CD4-positive, alpha-beta memory T cell (primary cell): ENCODE measurements around the gene ATXN2. TPM values are rescaled to one million over a fixed set of nuclear protein-coding genes. Genes with fewer than 3 reads are reported as not detected.

ENCODE experiments used
- CTCF ChIA-PET: fragments of 350-600 bp; sonication (Branson Sonifier 250); formaldehyde crosslinking; loops from one replicate; lab custom pipeline; 2021; ENCODE audit warnings: inconsistent platforms; ENCODE audit not compliant: partially characterized antibody; lab: Charles Lee
- POLR2A ChIA-PET: fragments of 350-600 bp; sonication (Branson Sonifier 250); formaldehyde crosslinking; loops from one replicate; lab custom pipeline; 2021; ENCODE audit not compliant: partially characterized antibody; lab: Charles Lee
- DNase-seq, 5 donors: peaks; one replicate each; pipeline versions ENCODE4 v3.0.0 to v3.0.0-alpha.2; 2020 to 2022; ENCODE audit warnings: mixed read lengths in 1 of 5
- H3K27ac ChIP-seq: one replicate; pipeline ENCODE4 v1.7.0; 2013; ENCODE audit warnings: low read depth, low read length
- H3K27me3 ChIP-seq: 2 replicates; pipeline ENCODE4 v1.7.0; 2013; ENCODE audit warnings: mild to moderate bottlenecking, low read length, moderate library complexity; ENCODE audit not compliant: insufficient read depth
- H3K36me3 ChIP-seq: 2 replicates; pipeline ENCODE4 v1.7.0; 2013; ENCODE audit warnings: mild to moderate bottlenecking, low read length, moderate library complexity; ENCODE audit not compliant: insufficient read depth
- H3K4me1 ChIP-seq: 2 replicates; pipeline ENCODE4 v1.7.0; 2013; ENCODE audit warnings: mild to moderate bottlenecking, low read length, moderate library complexity; ENCODE audit not compliant: insufficient read depth
- H3K4me3 ChIP-seq, 2 donors: one replicate each; pipeline ENCODE4 v1.7.0; 2013; ENCODE audit warnings: low read length in 2 of 2, mild to moderate bottlenecking in 1 of 2
- H3K9me3 ChIP-seq, 2 donors: one replicate each; pipeline ENCODE4 v1.7.0; 2013; ENCODE audit warnings: low read length in 2 of 2, control low read depth in 1 of 2; ENCODE audit not compliant: control insufficient read depth in 1 of 2
- H3K27ac Mint-ChIP-seq, 7 donors: one replicate each; pipeline ENCODE4 v1.8.0; 2020 to 2021; ENCODE audit warnings: mixed read lengths in 7 of 7, mild to moderate bottlenecking in 6 of 7, inconsistent platforms in 3 of 7, moderate library complexity in 3 of 7
- H3K27me3 Mint-ChIP-seq, 2 donors: one replicate each; pipeline ENCODE4 v1.8.0; 2020 to 2021; ENCODE audit warnings: mixed read lengths in 2 of 2
- H3K36me3 Mint-ChIP-seq, 2 donors: one replicate each; pipeline ENCODE4 v1.8.0; 2020 to 2021; ENCODE audit warnings: mixed read lengths in 2 of 2, inconsistent platforms in 1 of 2, mild to moderate bottlenecking in 1 of 2
- H3K4me1 Mint-ChIP-seq, 4 donors: one replicate each; pipeline ENCODE4 v1.8.0; 2020 to 2021; ENCODE audit warnings: mixed read lengths in 4 of 4, mild to moderate bottlenecking in 1 of 4
- H3K4me3 Mint-ChIP-seq, 8 donors: one replicate each; pipeline ENCODE4 v1.8.0; 2020 to 2021; ENCODE audit warnings: mixed read lengths in 8 of 8, mild to moderate bottlenecking in 7 of 8, moderate library complexity in 6 of 8, inconsistent platforms in 3 of 8
- H3K9me3 Mint-ChIP-seq, 8 donors: one replicate each; pipeline ENCODE4 v1.8.0; 2020 to 2021; ENCODE audit warnings: mixed read lengths in 8 of 8, mild to moderate bottlenecking in 5 of 8, inconsistent platforms in 3 of 8, moderate library complexity in 1 of 8
- intact Hi-C: fragments of 100-400 bp; cut with micrococcal nuclease; formaldehyde crosslinking; loops from one replicate; pipeline ENCODE4 v1.15.1; 2023
- polyA plus RNA-seq, 2 donors: library from polyadenylated mRNA; unstranded; fragments of 300-500 nt; fragmentation: Illumina TruSeq; gene quantifications; one replicate each; pipeline ENCODE4 v1.2.3, GENCODE V29; 2021
- total RNA-seq, 2 experiments: library from RNA; stranded (reverse); gene quantifications; one replicate each; pipeline ENCODE4 v1.2.3, GENCODE V29; 2021

The ATXN2 gene
- total and polyA plus RNA-seq, 4 experiments from 2014 or later: 11.0 to 74.8 (median 53.0) TPM

- Mint-ChIP-seq H3K4me3 (no peak overlapping the region), H3K9me3 (peaks cover 0 to 2% (median 0%) of the 10 kb centered on the region in 8 donors), H3K36me3 (peaks cover 28 to 60% of the 10 kb centered on the region in 2 donors), H3K27me3 (no peaks in the 10 kb centered on the region), H3K27ac (peak overlapping the region in 6 of 7 donors; percentile 4 to 90 (median 66)), H3K4me1 (peaks cover 39 to 77% (median 64%) of the 10 kb centered on the region in 4 donors)
- Histone ChIP-seq H3K36me3 (peaks cover 56% of the 10 kb centered on the region), H3K9me3 (no peaks in the 10 kb centered on the region), H3K27ac (peak overlapping the region; percentile 19), H3K27me3 (no peaks in the 10 kb centered on the region), H3K4me1 (peaks cover 65% of the 10 kb centered on the region), H3K4me3 (no peak overlapping the region)
- ChIA-PET POLR2A (interaction anchor here (10.5 to 27.1 kb wide), 2 partner anchors 14 to 42 kb away, joined by 192 to 683 read pairs; partner anchors contain the start of gene SH2B3), CTCF (interaction anchor here (4.6 to 22.4 kb wide), 4 partner anchors 13 to 45 kb away, joined by 36 to 1282 read pairs (median 77); partner anchors contain the start of gene SH2B3)
- intact Hi-C loops: no loop called here
- no peak for DNase-seq
Observed at GRCh38 chr12:111448266-111448830, 150.8 kb downstream of the ATXN2 start.

GRCh38 chr12:111447571-111448265 is 151.4 kb downstream of the ATXN2 start:
- Mint-ChIP-seq H3K36me3 (peaks cover 31 to 60% of the 10 kb centered on the region in 2 donors), H3K4me3 (no peak overlapping the region), H3K27me3 (no peaks in the 10 kb centered on the region), H3K4me1 (peaks cover 45 to 84% (median 71%) of the 10 kb centered on the region in 4 donors), H3K27ac (peak overlapping the region in 5 of 7 donors; percentile 4 to 88 (median 64)), H3K9me3 (peaks cover 0 to 2% (median 0%) of the 10 kb centered on the region in 8 donors)
- ChIA-PET CTCF (interaction anchor here (4.6 to 22.4 kb wide), 5 partner anchors 12 to 44 kb away, joined by 36 to 1282 read pairs (median 55); partner anchors contain the start of gene SH2B3), POLR2A (interaction anchor here (10.5 to 27.1 kb wide), 2 partner anchors 13 to 41 kb away, joined by 192 to 683 read pairs; partner anchors contain the start of gene SH2B3)
- Histone ChIP-seq H3K9me3 (no peaks in the 10 kb centered on the region), H3K27ac (no peak overlapping the region), H3K4me3 (no peak overlapping the region), H3K27me3 (no peaks in the 10 kb centered on the region), H3K36me3 (peaks cover 52% of the 10 kb centered on the region), H3K4me1 (peaks cover 71% of the 10 kb centered on the region)
- no peak for DNase-seq
- intact Hi-C loops: no loop called here

- H3K27me3 Mint-ChIP-seq: no peaks in the 10 kb centered on the region
- H3K36me3 ChIP-seq: peaks cover 52% of the 10 kb centered on the region
- peak overlapping the region; percentile 71 for H3K27ac ChIP-seq
- DNase-seq: no peak
- peaks cover 0 to 2% (median 0%) of the 10 kb centered on the region in 8 donors for H3K9me3 Mint-ChIP-seq
- peaks cover 33 to 60% of the 10 kb centered on the region in 2 donors for H3K36me3 Mint-ChIP-seq
- ChIA-PET CTCF (interaction anchor here (1.7 to 22.4 kb wide), 3 partner anchors 12 to 44 kb away, joined by 4 to 1282 read pairs (median 37); partner anchors contain the start of gene SH2B3), POLR2A (interaction anchor here (6.7 to 27.1 kb wide), 3 partner anchors 12 to 41 kb away, joined by 107 to 683 read pairs (median 192); partner anchors contain the start of gene SH2B3)
- peaks cover 79% of the 10 kb centered on the region for H3K4me1 ChIP-seq
- no peaks in the 10 kb centered on the region for H3K9me3 ChIP-seq
- peak overlapping the region; percentile 70 to 100 (median 87) for H3K27ac Mint-ChIP-seq
- H3K27me3 ChIP-seq: no peaks in the 10 kb centered on the region
- H3K4me1 Mint-ChIP-seq: peaks cover 48 to 92% (median 78%) of the 10 kb centered on the region in 4 donors
- H3K4me3 ChIP-seq: no peak overlapping the region
- peak overlapping the region in 3 of 8 donors; percentile 3 to 41 (median 21) for H3K4me3 Mint-ChIP-seq
- intact Hi-C loops: no loop called here
Observed at GRCh38 chr12:111446631-111447570, 152.2 kb downstream of the ATXN2 start.

GRCh38 chr12:111445726-111446581 is 153.2 kb downstream of the ATXN2 start:
- no peaks in the 10 kb centered on the region for H3K27me3 ChIP-seq
- Mint-ChIP-seq H3K27ac (peak overlapping the region; percentile 83 to 100 (median 96)), H3K27me3 (no peaks in the 10 kb centered on the region), H3K36me3 (peaks cover 26 to 53% of the 10 kb centered on the region in 2 donors), H3K4me3 (peak overlapping the region in 7 of 8 donors; percentile 21 to 65 (median 39)), H3K9me3 (peaks cover 0 to 2% (median 0%) of the 10 kb centered on the region in 8 donors), H3K4me1 (peaks cover 45 to 92% (median 78%) of the 10 kb centered on the region in 4 donors)
- peaks cover 81% of the 10 kb centered on the region for H3K4me1 ChIP-seq
- no peak for DNase-seq
- intact Hi-C loops: loop anchor here (1.0 to 2.0 kb wide), 3 partner anchors 11 to 41 kb away; partner anchors contain the start of gene SH2B3
- peak overlapping the region; percentile 71 for H3K27ac ChIP-seq
- POLR2A ChIA-PET: interaction anchor here (1.5 to 27.1 kb wide), 5 partner anchors 9 to 40 kb away, joined by 3 to 683 read pairs (median 107); partner anchors contain the start of gene SH2B3
- CTCF ChIA-PET: interaction anchor here (1.4 to 22.4 kb wide), 7 partner anchors 6 to 43 kb away, joined by 4 to 1282 read pairs (median 11); partner anchors contain the start of gene SH2B3
- H3K36me3 ChIP-seq: peaks cover 43% of the 10 kb centered on the region
- no peak overlapping the region for H3K4me3 ChIP-seq
- no peaks in the 10 kb centered on the region for H3K9me3 ChIP-seq

- Histone ChIP-seq H3K4me3 (peak overlapping the region; percentile 12 to 35), H3K27ac (peak overlapping the region; percentile 71), H3K27me3 (no peaks in the 10 kb centered on the region), H3K4me1 (peaks cover 81% of the 10 kb centered on the region), H3K9me3 (no peaks in the 10 kb centered on the region), H3K36me3 (peaks cover 35% of the 10 kb centered on the region)
- intact Hi-C loops: loop anchor here (1.0 to 2.0 kb wide), 3 partner anchors 10 to 40 kb away; partner anchors contain the start of gene SH2B3
- peaks cover 46 to 92% (median 77%) of the 10 kb centered on the region in 4 donors for H3K4me1 Mint-ChIP-seq
- peaks cover 0 to 2% (median 0%) of the 10 kb centered on the region in 8 donors for H3K9me3 Mint-ChIP-seq
- H3K27ac Mint-ChIP-seq: peak overlapping the region; percentile 87 to 100 (median 97)
- no peaks in the 10 kb centered on the region for H3K27me3 Mint-ChIP-seq
- H3K36me3 Mint-ChIP-seq: peaks cover 19 to 49% of the 10 kb centered on the region in 2 donors
- peak overlapping the region; percentile 64 to 86 (median 77) for H3K4me3 Mint-ChIP-seq
- POLR2A ChIA-PET: interaction anchor here (0.8 to 27.1 kb wide), 8 partner anchors 8 to 388 kb away, joined by 3 to 683 read pairs (median 6); partner anchors contain the start of gene SH2B3
- CTCF ChIA-PET: interaction anchor here (1.1 to 22.4 kb wide), 8 partner anchors 7 to 42 kb away, joined by 3 to 1282 read pairs (median 8); partner anchors contain the start of gene SH2B3
- DNase-seq: peak; percentile 82 to 94 (median 86)
Observed at GRCh38 chr12:111444925-111445725, 154.0 kb downstream of the ATXN2 start.
